ENCODE results near the gene COG3.

Gene COG3

GRCh38 chr13:45584816-45585215, 120.1 kb downstream of the COG3 start:
- DNase-seq (ENCODE audit: low read depth), result no peak
- TF ChIP-seq CTCF (IDR thresholded peaks at IDR 0.05; ENCODE audit: low read depth, low read length, missing control alignments), result no peak
- H3K4me3 ChIP-seq (ENCODE audit: low read depth, low read length), result no peak overlapping the region

Measured in GM12864 (cell line).